GM18951 (cell line): ENCODE measurements around the gene TNRC6A.
"Not testable (repeated sequence)": the region's sequence is repeated elsewhere in the genome, so short reads cannot be mapped to it uniquely, and the experiment has no call there.

ENCODE experiments used
- POLR2A ChIP-seq: IDR thresholded peaks from 4 replicates; pipeline ENCODE4 v1.6.1; 2011; ENCODE audit warnings: mild to moderate bottlenecking; ENCODE audit not compliant: insufficient read length, insufficient read depth; ENCODE audit errors: extremely low read depth
- in situ Hi-C: fragments of 300-500 bp; cut with MboI; formaldehyde crosslinking; loops from one replicate; pipeline ENCODE4 v1.12.0; 2022; ENCODE audit warnings: low sequenced_read_pairs, mixed read lengths, inconsistent platforms; ENCODE audit not compliant: unreplicated experiment

The TNRC6A gene

GRCh38 chr16:24736758-24737157, 7.3 kb downstream of the TNRC6A start:
- in situ Hi-C loops = no loop called here
- no peak for TF ChIP-seq POLR2A

DNA sequence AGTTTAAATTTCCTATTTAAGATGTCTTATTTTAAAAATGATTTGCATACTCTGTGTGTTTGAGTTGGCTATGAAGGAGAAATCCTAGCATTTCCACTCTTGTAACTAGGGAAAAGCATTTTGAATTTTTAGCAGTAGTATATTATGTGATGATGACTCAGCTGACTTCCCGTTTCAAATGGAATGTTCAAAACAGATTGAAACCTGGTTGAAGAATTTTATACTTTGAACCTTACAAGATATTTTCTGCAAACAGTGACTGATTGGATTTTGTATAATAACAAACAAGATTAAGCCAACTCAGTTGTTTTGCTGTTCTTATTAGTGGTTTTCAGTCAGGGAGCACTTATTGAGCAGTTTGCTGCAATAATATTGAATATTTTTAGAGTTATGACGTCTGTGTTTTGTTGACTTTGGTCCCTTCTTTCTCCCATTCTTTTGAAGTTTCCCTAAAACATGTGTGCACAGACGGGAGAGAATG, 8.0 kb downstream of the TNRC6A start:
- no peak for TF ChIP-seq POLR2A
- in situ Hi-C loops = no loop called here

GRCh38 chr16:24737916-24738594, 8.6 kb downstream of the TNRC6A start:
- TF ChIP-seq POLR2A = no peak
- in situ Hi-C loops = no loop called here

- in situ Hi-C loops = no loop called here
- TF ChIP-seq POLR2A = no peak
Observed at GRCh38 chr16:24738895-24739294, 9.4 kb downstream of the TNRC6A start.

DNA sequence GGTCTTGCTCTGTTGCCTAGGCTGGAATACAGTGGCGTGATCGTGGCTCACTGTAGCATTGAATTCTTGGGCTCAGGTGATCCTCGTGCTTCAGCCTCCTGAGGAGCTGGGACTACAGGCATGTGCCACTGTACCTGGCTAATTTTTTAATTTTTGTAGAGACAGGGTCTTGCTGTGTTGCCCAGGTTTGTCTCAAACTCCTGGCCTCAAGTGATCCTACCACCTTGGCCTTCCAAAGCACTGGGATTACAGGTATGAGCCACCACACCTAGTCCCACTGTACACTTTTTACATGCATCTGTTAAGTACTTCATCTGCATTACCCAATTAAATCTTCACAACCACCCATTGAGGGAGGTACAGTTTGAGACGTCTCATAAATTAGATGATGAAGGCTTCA, 12.4 kb downstream of the TNRC6A start:
- in situ Hi-C loops = no loop called here
- no peak for TF ChIP-seq POLR2A

DNA sequence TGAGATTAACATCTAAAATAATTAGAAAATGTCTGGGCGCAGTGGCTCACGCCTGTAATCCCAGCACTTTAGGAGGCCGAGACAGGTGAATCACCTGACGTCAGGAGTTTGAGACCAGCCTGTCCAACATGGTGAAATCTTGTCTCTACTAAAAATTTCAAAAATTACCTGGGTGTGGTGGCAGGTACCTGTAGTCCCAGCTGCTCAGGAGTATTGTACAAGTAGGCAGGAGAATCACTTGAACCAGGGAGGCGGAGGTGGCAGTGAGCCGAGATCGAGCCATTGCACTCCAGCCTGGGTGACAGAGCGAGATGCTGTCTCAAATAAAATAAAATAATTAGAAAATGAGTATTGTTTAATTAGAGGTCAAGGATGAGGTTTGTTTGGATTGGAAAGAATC, 13.2 kb downstream of the TNRC6A start:
- in situ Hi-C loops = not testable (repeated sequence)

GRCh38 chr16:24745391-24745790, 15.9 kb downstream of the TNRC6A start:
- in situ Hi-C loops = no loop called here
- no peak for TF ChIP-seq POLR2A

DNA sequence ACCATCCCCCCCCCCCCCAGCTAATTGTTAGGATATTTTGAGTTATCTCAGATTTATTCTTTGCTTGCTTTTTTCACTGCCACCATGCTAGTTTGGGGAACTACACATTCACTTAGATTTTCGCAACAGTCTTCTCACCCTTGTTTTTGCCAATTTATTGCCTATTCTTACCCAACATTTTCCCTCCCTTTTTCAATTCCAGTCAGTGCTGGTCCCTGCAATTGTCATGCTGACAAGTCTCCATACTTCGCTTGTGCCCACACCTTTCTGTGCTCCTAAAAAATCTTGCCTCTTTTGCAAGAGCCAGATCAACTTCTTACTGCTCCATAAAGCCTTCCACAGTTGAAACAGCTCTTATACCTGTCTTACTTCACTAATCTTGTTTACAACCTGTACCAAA, 16.3 kb downstream of the TNRC6A start:
- in situ Hi-C loops = no loop called here
- TF ChIP-seq POLR2A = no peak

GRCh38 chr16:24747441-24747840, 18.0 kb downstream of the TNRC6A start:
- in situ Hi-C loops = no loop called here
- TF ChIP-seq POLR2A = no peak

GRCh38 chr16:24748242-24748641, 18.8 kb downstream of the TNRC6A start:
- in situ Hi-C loops = no loop called here
- no peak for TF ChIP-seq POLR2A

DNA sequence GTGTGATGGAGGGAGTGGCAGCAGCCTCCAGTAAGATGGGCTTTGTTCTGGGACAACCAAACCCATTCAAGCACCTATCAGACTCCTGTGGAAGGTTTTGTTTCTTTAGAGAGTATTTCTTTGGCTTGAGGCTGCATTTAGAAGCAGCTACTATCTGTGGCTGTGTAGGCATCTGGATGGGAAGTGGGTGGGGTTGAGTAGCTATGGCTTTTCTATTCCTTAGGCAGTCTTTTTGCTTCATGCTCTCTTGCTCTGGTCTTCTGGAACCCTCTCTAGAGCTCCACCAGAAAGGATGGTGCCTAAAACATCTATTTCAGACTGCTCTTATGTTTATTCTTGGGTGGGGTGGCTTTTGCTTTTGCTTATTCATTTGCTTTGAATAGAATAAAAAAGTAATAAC, 19.9 kb downstream of the TNRC6A start:
- in situ Hi-C loops = no loop called here
- no peak for TF ChIP-seq POLR2A

DNA sequence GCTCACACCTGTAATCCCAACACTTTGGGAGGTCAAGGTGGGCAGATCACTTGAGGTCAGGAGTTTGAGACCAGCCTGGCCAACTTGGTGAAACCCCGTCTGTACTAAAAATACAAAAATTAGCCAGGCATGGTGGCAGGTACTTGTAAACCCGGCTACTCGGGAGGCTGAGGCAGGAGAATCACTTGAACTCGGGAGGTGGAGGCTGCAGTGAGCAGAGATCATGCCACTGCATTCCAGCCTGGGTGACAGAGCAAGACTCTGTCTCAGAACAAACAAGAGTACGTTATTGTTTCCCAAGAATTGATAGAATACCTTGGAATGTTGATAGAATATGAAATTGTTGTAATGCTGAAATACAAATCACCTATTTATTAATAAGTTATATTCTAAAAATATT, 20.4 kb downstream of the TNRC6A start:
- in situ Hi-C loops = not testable (repeated sequence)

- TF ChIP-seq POLR2A = no peak
Observed at GRCh38 chr16:24753000-24753399, 23.5 kb downstream of the TNRC6A start.

GRCh38 chr16:24753437-24753836, 24.0 kb downstream of the TNRC6A start:
- no peak for TF ChIP-seq POLR2A
- in situ Hi-C loops = no loop called here

More at GRCh38 chr16:24753000-24753399, 23.5 kb downstream of the TNRC6A start:
- in situ Hi-C loops = no loop called here

DNA sequence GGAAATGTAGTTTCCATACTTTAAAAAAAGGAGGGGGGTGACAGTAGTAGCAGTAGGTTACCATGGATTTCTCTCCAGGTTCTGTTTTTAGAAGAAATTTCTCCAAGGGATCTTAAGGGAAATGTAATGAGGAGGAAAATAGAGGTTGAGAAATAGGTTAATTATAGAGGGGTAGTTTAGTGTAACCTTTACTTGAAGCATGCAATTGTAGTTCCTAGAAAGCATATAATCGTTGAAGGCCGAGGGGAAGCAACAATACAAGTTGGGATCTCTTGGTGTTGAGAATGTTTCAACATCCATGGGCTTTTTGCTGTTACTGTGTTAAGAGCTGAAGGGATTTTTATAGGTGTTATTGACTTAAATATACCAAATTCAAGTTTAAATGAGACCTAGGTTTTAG, 25.1 kb downstream of the TNRC6A start:
- TF ChIP-seq POLR2A = no peak
- in situ Hi-C loops = no loop called here

GRCh38 chr16:24755201-24755874, 25.9 kb downstream of the TNRC6A start:
- in situ Hi-C loops = no loop called here

More at GRCh38 chr16:24755201-24755874, 25.9 kb downstream of the TNRC6A start:
- TF ChIP-seq POLR2A = no peak
